H1 (cell line): ENCODE results near the gene IPO9. TPM values are rescaled to one million over a fixed set of nuclear protein-coding genes. Genes with fewer than 3 reads are reported as not detected.

Experiments used
- CTCF ChIA-PET: fragments of 300-600 bp; sonication (Branson Sonifier 250); formaldehyde crosslinking; loops from one replicate; lab custom pipeline; 2021; ENCODE audit not compliant: partially characterized antibody; lab: Charles Lee
- POLR2A ChIA-PET: fragments of 300-600 bp; sonication (Branson Sonifier 250); formaldehyde crosslinking; loops from one replicate; lab custom pipeline; 2021; ENCODE audit warnings: inconsistent platforms; ENCODE audit not compliant: partially characterized antibody; lab: Charles Lee
- DNase-seq, 2 experiments: peaks; one replicate each; pipeline versions ENCODE4 v3.0.0 to v3.0.0-alpha.2; 2010 to 2022; ENCODE audit warnings: low spot score in 2 of 2, low read depth in 1 of 2, mixed read lengths in 1 of 2
- FAIRE-seq: peaks from 2 replicates; lab custom pipeline; 2011; peaks lifted over from hg19 to GRCh38; lab: Jason Lieb, UNC
- H2AFZ ChIP-seq: 2 replicates; pipeline ENCODE4 v1.8.1; 2012; ENCODE audit warnings: low read length, inconsistent platforms
- H2AK5ac ChIP-seq: 2 replicates; pipeline ENCODE4 v1.6.1; 2013; ENCODE audit warnings: low read depth, low read length
- H2BK120ac ChIP-seq: replicated peaks from 2 replicates; pipeline ENCODE3; 2013; ENCODE audit warnings: low read depth, low read length, inconsistent platforms
- H2BK12ac ChIP-seq: 2 replicates; pipeline ENCODE4 v1.6.1; 2013; ENCODE audit warnings: low read depth, low read length
- H2BK15ac ChIP-seq: 2 replicates; pipeline ENCODE4 v1.6.1; 2013; ENCODE audit warnings: low read length
- H2BK20ac ChIP-seq: 2 replicates; pipeline ENCODE4 v1.6.1; 2013; ENCODE audit warnings: low read length
- H2BK5ac ChIP-seq: 2 replicates; pipeline ENCODE4 v1.6.1; 2013; ENCODE audit warnings: low read depth, low read length
- H3K14ac ChIP-seq: 2 replicates; pipeline ENCODE4 v1.6.1; 2013; ENCODE audit warnings: inconsistent platforms; ENCODE audit not compliant: insufficient read length
- H3K18ac ChIP-seq: 2 replicates; pipeline ENCODE4 v1.6.1; 2013; ENCODE audit warnings: low read length; ENCODE audit errors: extremely low read depth
- H3K23ac ChIP-seq: 2 replicates; pipeline ENCODE4 v1.6.1; 2013; ENCODE audit warnings: inconsistent platforms; ENCODE audit not compliant: insufficient read length
- H3K23me2 ChIP-seq: 2 replicates; pipeline ENCODE4 v1.6.1; 2013; ENCODE audit warnings: low read depth, low read length
- H3K27ac ChIP-seq: 2 replicates; pipeline ENCODE4 v1.6.1; 2011; ENCODE audit warnings: low read depth, low read length, inconsistent platforms
- H3K27me3 ChIP-seq, 4 experiments: replicated peaks in 1 of 4; 1 replicate in 1 of 4; 2 replicates in 3 of 4; pipeline versions ENCODE4 v1.6.1 to v1.8.1; 2011 to 2013; ENCODE audit warnings: low read length in 3 of 4, mild to moderate bottlenecking in 3 of 4, inconsistent platforms in 2 of 4, mixed read lengths in 2 of 4, moderate library complexity in 1 of 4; ENCODE audit not compliant: control insufficient read depth in 3 of 4, insufficient read depth in 3 of 4; ENCODE audit errors: extremely low read depth in 1 of 4
- H3K36me3 ChIP-seq, 4 experiments: 2 replicates each; pipeline versions ENCODE4 v1.6.1 to v1.8.1; 2011 to 2013; ENCODE audit warnings: mild to moderate bottlenecking in 4 of 4, low read length in 3 of 4, moderate library complexity in 2 of 4, control low read depth in 1 of 4, inconsistent platforms in 1 of 4; ENCODE audit not compliant: insufficient read depth in 4 of 4, control insufficient read depth in 2 of 4
- H3K4ac ChIP-seq: replicated peaks from 2 replicates; pipeline ENCODE3; 2013; ENCODE audit warnings: low read length, low read depth, mixed read lengths, inconsistent platforms; ENCODE audit not compliant: insufficient read length
- H3K4me1 ChIP-seq, 4 experiments: replicated peaks in 1 of 4; 1 replicate in 1 of 4; 2 replicates in 3 of 4; pipeline versions ENCODE4 v1.6.1 to v1.8.1; 2011 to 2013; ENCODE audit warnings: low read length in 3 of 4, inconsistent platforms in 2 of 4, mixed read lengths in 1 of 4; ENCODE audit not compliant: insufficient read depth in 4 of 4, control insufficient read depth in 3 of 4
- H3K4me2 ChIP-seq, 2 experiments: 2 replicates each; pipeline versions ENCODE4 v1.6.1 to v1.8.1; 2011 to 2013; ENCODE audit warnings: low read depth in 2 of 2, low read length in 2 of 2, control low read depth in 1 of 2, inconsistent platforms in 1 of 2, mild to moderate bottlenecking in 1 of 2; ENCODE audit not compliant: insufficient read depth in 1 of 2
- H3K4me3 ChIP-seq, 4 experiments: fragments of 200-600, 300-600 bp in 1 of 4; sonication (generic), shearing (Covaris generic), sonication (Bioruptor Twin) in 1 of 4; 2 replicates each; pipeline versions ENCODE4 v1.5.1 to v1.8.1; 2011 to 2016; ENCODE audit warnings: low read length in 4 of 4, low read depth in 3 of 4, control low read depth in 2 of 4, inconsistent platforms in 2 of 4, mild to moderate bottlenecking in 2 of 4, mixed read lengths in 1 of 4, moderate library complexity in 1 of 4; ENCODE audit not compliant: insufficient read depth in 2 of 4; ENCODE audit errors: extremely low read depth in 1 of 4
- H3K56ac ChIP-seq: replicated peaks from 2 replicates; pipeline ENCODE3; 2013; ENCODE audit warnings: low read depth, mild to moderate bottlenecking, mixed read lengths, low read length, inconsistent platforms; ENCODE audit not compliant: insufficient read length
- H3K79me1 ChIP-seq: 2 replicates; pipeline ENCODE4 v1.6.1; 2013; ENCODE audit warnings: low read depth, low read length, control low read depth
- H3K79me2 ChIP-seq, 2 experiments: 2 replicates each; pipeline versions ENCODE4 v1.6.1 to v1.8.1; 2012 to 2013; ENCODE audit warnings: low read length in 2 of 2, mild to moderate bottlenecking in 2 of 2, inconsistent platforms in 1 of 2; ENCODE audit not compliant: insufficient read depth in 2 of 2, control insufficient read depth in 1 of 2
- H3K9ac ChIP-seq, 4 experiments: replicated peaks in 1 of 4; 1 replicate in 1 of 4; 2 replicates in 3 of 4; pipeline versions ENCODE4 v1.6.1 to v1.8.1; 2011 to 2013; ENCODE audit warnings: low read depth in 3 of 4, low read length in 3 of 4, control low read depth in 2 of 4, mild to moderate bottlenecking in 2 of 4, moderate library complexity in 2 of 4, inconsistent platforms in 1 of 4; ENCODE audit errors: extremely low read depth in 1 of 4
- H3K9me3 ChIP-seq, 2 experiments: 2 replicates each; pipeline versions ENCODE4 v1.6.1 to v1.8.1; 2012 to 2013; ENCODE audit warnings: mild to moderate bottlenecking in 2 of 2, moderate library complexity in 2 of 2, control low read depth in 1 of 2, inconsistent platforms in 1 of 2, low read depth in 1 of 2, low read length in 1 of 2, mixed read lengths in 1 of 2; ENCODE audit not compliant: insufficient read depth in 2 of 2
- H4K20me1 ChIP-seq, 2 experiments: replicated peaks in 1 of 2; 2 replicates each; pipeline versions ENCODE3 to v1.8.1; 2011 to 2013; ENCODE audit warnings: inconsistent platforms in 2 of 2, low read length in 2 of 2, mild to moderate bottlenecking in 1 of 2; ENCODE audit not compliant: insufficient read depth in 2 of 2, control insufficient read depth in 1 of 2
- H4K5ac ChIP-seq: 2 replicates; pipeline ENCODE4 v1.6.1; 2013; ENCODE audit warnings: low read length, low read depth, mixed read lengths, inconsistent platforms; ENCODE audit not compliant: insufficient read length
- H4K8ac ChIP-seq: 2 replicates; pipeline ENCODE4 v1.8.0; 2013; ENCODE audit warnings: mild to moderate bottlenecking, moderate library complexity, low read length, inconsistent platforms; ENCODE audit not compliant: insufficient read depth; ENCODE audit errors: extremely low read depth
- H4K91ac ChIP-seq: replicated peaks from 2 replicates; pipeline ENCODE3; 2013; ENCODE audit warnings: low read length, mixed read lengths, inconsistent platforms; ENCODE audit not compliant: insufficient read length
- ASH2L ChIP-seq: fragments of 200-600, 300-600 bp; sonication (generic); IDR thresholded peaks from one replicate; pipeline ENCODE4 v1.7.1; 2017; ENCODE audit warnings: low read length
- CHD2 ChIP-seq: IDR thresholded peaks from 2 replicates; pipeline ENCODE4 v1.6.1; 2012; ENCODE audit warnings: low read length, improper control_type of control experiment
- SRF ChIP-seq: IDR thresholded peaks from 2 replicates; pipeline ENCODE4 v1.6.1; 2011; ENCODE audit warnings: mild to moderate bottlenecking, low read depth, low read length, moderate library complexity
- TAF1 ChIP-seq: IDR thresholded peaks from 2 replicates; pipeline ENCODE4 v1.6.1; 2011; ENCODE audit warnings: mild to moderate bottlenecking, low read depth, low read length
- whole genome bisulfite sequencing, 2 experiments: shearing (Covaris generic) in 1 of 2; methylation state at CpG; one replicate each; pipeline versions ENCODE4 v1.1.6 to v1.1.7; 2013 to 2015; ENCODE audit warnings: low lambda C conversion rate in 2 of 2, mixed read lengths in 2 of 2, inconsistent platforms in 1 of 2, low coverage in 1 of 2, missing lambda C conversion rate in 1 of 2; ENCODE audit not compliant: insufficient replicate concordance in 2 of 2, insufficient coverage in 1 of 2, insufficient read length in 1 of 2; ENCODE audit errors: extremely low coverage in 1 of 2, missing lambda C conversion rate in 1 of 2; 5-methylcytosine and 5-hydroxymethylcytosine counted together
- polyA plus RNA-seq, 7 experiments: library from polyadenylated mRNA; depleted of rRNA in 3 of 7; stranded (reverse) in 5 of 7; unstranded in 2 of 7; fragments of >200 nt in 5 of 7; fragments of 200-250 nt in 2 of 7; gene quantifications; 1 replicate in 5 of 7; 2 replicates in 1 of 7; 4 replicates in 1 of 7; pipeline versions ENCODE4 v1.2.1 to v1.2.3, GENCODE V29; 2011 to 2013; ENCODE audit warnings: missing spikeins in 2 of 7, mixed read lengths in 2 of 7
- total RNA-seq: library from RNA; stranded (reverse); fragmentation: NEBNext Ultra II Directional; extraction: Animal tissue kit (Norgen Biotek cat#: 25700); gene quantifications from 2 replicates; pipeline ENCODE4 v1.2.1, GENCODE V29; 2021

The IPO9 gene
- total and polyA plus RNA-seq, 2 of the 8 experiments (the other 6 are each of a cell fraction or from before 2014, with no cell fraction given), result 61.0 to 122 TPM

DNA sequence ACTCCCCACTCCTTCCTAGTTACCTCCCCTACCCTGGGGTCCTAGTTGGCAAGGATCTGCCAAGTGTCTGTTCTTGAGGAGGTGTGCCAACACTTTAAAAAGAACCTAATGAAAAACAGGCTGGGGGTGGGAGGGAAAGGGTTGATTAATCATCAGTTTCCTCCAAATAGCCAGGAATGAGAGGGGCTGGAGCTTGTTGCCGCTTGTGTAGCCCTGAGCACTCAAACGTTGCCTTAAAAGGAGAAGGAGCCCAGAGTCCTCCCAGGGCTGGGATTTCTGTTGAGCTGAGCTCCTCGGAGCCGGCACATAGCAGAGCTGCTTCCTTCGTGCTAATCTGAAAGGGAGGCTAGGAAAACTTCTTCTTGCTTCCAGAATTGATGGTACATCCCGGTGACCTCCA is 75.6 kb downstream of the IPO9 start:
- Histone ChIP-seq H2BK120ac (no peak overlapping the region), H3K23ac (no peak overlapping the region), H4K91ac (no peak overlapping the region), H2AFZ (no peak overlapping the region), H3K27me3 (no peaks in the 10 kb centered on the region; a peak in 1 of 7 replicates), H2AK5ac (no peak overlapping the region), H2BK5ac (no peak overlapping the region; the same call in 1 of the 2 replicates), H3K4ac (no peak overlapping the region), H3K9ac (no peak overlapping the region; a peak in 1 of 7 replicates), H2BK20ac (no peak overlapping the region), H4K5ac (no peak overlapping the region), H3K4me1 (no peaks in the 10 kb centered on the region), H3K36me3 (no peaks in the 10 kb centered on the region), H3K27ac (no peak overlapping the region), H3K4me2 (no peak overlapping the region), H4K20me1 (no peaks in the 10 kb centered on the region), H3K4me3 (no peak overlapping the region), H3K79me2 (no peaks in the 10 kb centered on the region), H3K9me3 (no peaks in the 10 kb centered on the region), H3K14ac (no peak overlapping the region), H2BK15ac (no peak overlapping the region), H3K18ac (no peak overlapping the region; the same call in 1 of the 2 replicates), H3K79me1 (no peaks in the 10 kb centered on the region), H2BK12ac (no peak overlapping the region), H4K8ac (no peak overlapping the region), H3K56ac (no peak overlapping the region), H3K23me2 (no peaks in the 10 kb centered on the region)
- no peak for DNase-seq
- ChIA-PET CTCF (interaction anchor here (0.9 to 12.4 kb wide), 7 partner anchors 10 to 215 kb away, joined by 4 to 147 read pairs (median 5); partner anchors contain the start of gene LMOD1), POLR2A (interaction anchor here (1.4 to 2.0 kb wide), 4 partner anchors 10 to 37 kb away, joined by 4 to 7 read pairs (median 5); no protein-coding TSS in a partner anchor)
- TF ChIP-seq ASH2L, result no peak
- TF ChIP-seq SRF, result peak; percentile 85
- no peak for TF ChIP-seq CHD2
- no peak for TF ChIP-seq TAF1
- 76% methylated on average over 6 of the region's 6 CpGs; no CpG with 5 or more reads in 1 of the 2 experiments for WGBS, 2 experiments
- no peak for FAIRE-seq
